Caco-2 (cell line): ENCODE data around the gene CDKN3. TPM values are rescaled to one million over a fixed set of nuclear protein-coding genes. Genes with fewer than 3 reads are reported as not detected.
"Not testable (repeated sequence)": the region's sequence is repeated elsewhere in the genome, so short reads cannot be mapped to it uniquely, and the experiment has no call there.

ENCODE experiments used
- BruUV-seq: library from RNA; stranded (reverse); fragments of 400-500 nt; replicated peaks from 2 replicates; lab custom pipeline; 2021; lab: Mats Ljungman, UMichigan
- CTCF ChIA-PET: fragments of 300-600 bp; sonication (Branson Sonifier 250); formaldehyde crosslinking; loops from one replicate; lab custom pipeline; 2022; ENCODE audit warnings: antibody characterized with exemption; lab: Charles Lee
- POLR2A ChIA-PET: fragments of 300-600 bp; sonication (Branson Sonifier 250); formaldehyde crosslinking; loops from one replicate; lab custom pipeline; 2022; ENCODE audit warnings: antibody characterized with exemption; lab: Charles Lee
- DNase-seq, 2 experiments: peaks; one replicate each; pipeline versions ENCODE4 v3.0.0 to v3.0.0-alpha.2; 2020 to 2022
- H3K27me3 ChIP-seq: replicated peaks from 2 replicates; pipeline ENCODE4 v1.6.0; 2011; ENCODE audit warnings: low read length; ENCODE audit not compliant: control insufficient read depth, insufficient read depth
- H3K36me3 ChIP-seq: 2 replicates; pipeline ENCODE4 v1.5.1; 2011; ENCODE audit warnings: low read length; ENCODE audit not compliant: control insufficient read depth, insufficient read depth
- H3K4me1 ChIP-seq: fragments of 250-450 bp; sonication (Bioruptor Pico); 2 replicates; pipeline ENCODE4 v1.5.1; 2020; ENCODE audit warnings: mild to moderate bottlenecking
- H3K4me3 ChIP-seq: 2 replicates; pipeline ENCODE4 v1.5.1; 2011; ENCODE audit warnings: low read depth, mild to moderate bottlenecking, control low read depth, low read length
- H3K9me3 ChIP-seq: fragments of 250-450 bp; sonication (Bioruptor Pico); 2 replicates; pipeline ENCODE4 v1.5.1; 2020; ENCODE audit warnings: mild to moderate bottlenecking, moderate library complexity
- H3K27ac Mint-ChIP-seq: one replicate; pipeline ENCODE4 v1.8.0; 2022; ENCODE audit warnings: mixed read lengths; ENCODE audit not compliant: unreplicated experiment
- H3K27me3 Mint-ChIP-seq: one replicate; pipeline ENCODE4 v1.8.0; 2022; ENCODE audit warnings: mixed read lengths; ENCODE audit not compliant: insufficient read depth, unreplicated experiment
- H3K36me3 Mint-ChIP-seq: one replicate; pipeline ENCODE4 v1.8.0; 2022; ENCODE audit warnings: mild to moderate bottlenecking, mixed read lengths; ENCODE audit not compliant: insufficient read depth, unreplicated experiment
- H3K4me1 Mint-ChIP-seq: one replicate; pipeline ENCODE4 v1.8.0; 2022; ENCODE audit warnings: low read depth, mixed read lengths; ENCODE audit not compliant: unreplicated experiment
- H3K4me3 Mint-ChIP-seq: one replicate; pipeline ENCODE4 v1.8.0; 2022; ENCODE audit warnings: mild to moderate bottlenecking, moderate library complexity, mixed read lengths; ENCODE audit not compliant: unreplicated experiment
- H3K9me3 Mint-ChIP-seq: one replicate; pipeline ENCODE4 v1.8.0; 2022; ENCODE audit warnings: mixed read lengths; ENCODE audit not compliant: unreplicated experiment
- CTCF ChIP-seq, 2 experiments: fragments of 200-600 bp in 1 of 2; IDR thresholded peaks; 1 replicate in 1 of 2; 2 replicates in 1 of 2; pipeline versions ENCODE4 v1.5.1 to v1.8.0; 2011 to 2022; ENCODE audit warnings: antibody characterized with exemption in 1 of 2, control low read depth in 1 of 2, inconsistent platforms in 1 of 2, low read depth in 1 of 2, low read length in 1 of 2, mild to moderate bottlenecking in 1 of 2, moderate library complexity in 1 of 2; ENCODE audit not compliant: insufficient read depth in 1 of 2, severe bottlenecking in 1 of 2, unreplicated experiment in 1 of 2
- intact Hi-C: fragments of 100-400 bp; cut with micrococcal nuclease; formaldehyde crosslinking; loops from one replicate; pipeline ENCODE4 v1.10.0; 2022; ENCODE audit not compliant: unreplicated experiment
- total RNA-seq: library from RNA; stranded (reverse); gene quantifications from 2 replicates; pipeline ENCODE4 v1.2.3, GENCODE V29; 2022

CDKN3 gene
- total RNA-seq, 1 experiment from 2014 or later: 83.0 TPM

GRCh38 chr14:54392131-54392859, 4.5 kb upstream of the CDKN3 start:
- no peak for TF ChIP-seq CTCF (IDR thresholded peaks at IDR 0.05; ENCODE audit: insufficient read depth in 1 of 2, low read depth in 1 of 2, low read length in 1 of 2, severe bottlenecking in 1 of 2, unreplicated experiment in 1 of 2)
- H3K36me3 Mint-ChIP-seq: peaks cover 8% of the 10 kb centered on the region
- peaks cover 14% of the 10 kb centered on the region for H3K4me1 Mint-ChIP-seq
- no TSS peak for BruUV-seq
- Histone ChIP-seq H3K4me1 (peaks cover 8% of the 10 kb centered on the region), H3K9me3 (no peaks in the 10 kb centered on the region), H3K4me3 (no peak overlapping the region), H3K36me3 (no peaks in the 10 kb centered on the region), H3K27me3 (no peaks in the 10 kb centered on the region)
- no peak overlapping the region for H3K4me3 Mint-ChIP-seq
- POLR2A ChIA-PET: interaction anchor here (0.6 kb wide), 1 partner anchor 135 kb away, joined by 4 read pairs; no protein-coding TSS in a partner anchor
- DNase-seq: no peak
- H3K27me3 Mint-ChIP-seq: no peaks in the 10 kb centered on the region
- no peaks in the 10 kb centered on the region for H3K9me3 Mint-ChIP-seq
- intact Hi-C loops: no loop called here
- H3K27ac Mint-ChIP-seq: no peak overlapping the region
- CTCF ChIA-PET: interaction anchor here (0.9 to 1.6 kb wide), 2 partner anchors 26 to 28 kb away, joined by 4 to 7 read pairs; no protein-coding TSS in a partner anchor

- H3K27me3 Mint-ChIP-seq, H3K36me3 ChIP-seq, H3K27ac Mint-ChIP-seq, DNase-seq, H3K36me3 Mint-ChIP-seq, POLR2A ChIA-PET, H3K4me3 ChIP-seq, H3K27me3 ChIP-seq, H3K4me1 ChIP-seq, BruUV-seq, H3K4me3 Mint-ChIP-seq, H3K9me3 ChIP-seq, H3K9me3 Mint-ChIP-seq, intact Hi-C loops, H3K4me1 Mint-ChIP-seq: not testable (repeated sequence)
- CTCF ChIA-PET: interaction anchor here (0.6 to 1.6 kb wide), 5 partner anchors 27 to 1205 kb away, joined by 3 to 8 read pairs (median 4); no protein-coding TSS in a partner anchor
Observed at GRCh38 chr14:54392986-54393884, 3.6 kb upstream of the CDKN3 start.

- no peak for TF ChIP-seq CTCF (IDR thresholded peaks at IDR 0.05; ENCODE audit: insufficient read depth in 1 of 2, low read depth in 1 of 2, low read length in 1 of 2, severe bottlenecking in 1 of 2, unreplicated experiment in 1 of 2)
- H3K27ac Mint-ChIP-seq: no peak overlapping the region
Observed at GRCh38 chr14:54394596-54394995, 2.2 kb upstream of the CDKN3 start.

More at GRCh38 chr14:54394596-54394995, 2.2 kb upstream of the CDKN3 start:
- peaks cover 9% of the 10 kb centered on the region for H3K4me1 ChIP-seq
- intact Hi-C loops: no loop called here
- Mint-ChIP-seq H3K36me3 (peaks cover 8% of the 10 kb centered on the region), H3K4me3 (no peak overlapping the region), H3K9me3 (no peaks in the 10 kb centered on the region), H3K27me3 (no peaks in the 10 kb centered on the region), H3K4me1 (peaks cover 15% of the 10 kb centered on the region)
- no peaks in the 10 kb centered on the region for H3K36me3 ChIP-seq
- POLR2A ChIA-PET: no interaction called here
- no peak for DNase-seq
- no peak overlapping the region for H3K4me3 ChIP-seq
- no TSS peak for BruUV-seq
- H3K9me3 ChIP-seq: no peaks in the 10 kb centered on the region
- no peaks in the 10 kb centered on the region for H3K27me3 ChIP-seq
- CTCF ChIA-PET: interaction anchor here (2.7 kb wide), 1 partner anchor 26 kb away, joined by 17 read pairs; no protein-coding TSS in a partner anchor
